HG03469 (cell line): ENCODE results near the gene ERG.

Experiments
- ATAC-seq: cut with Tn5 transposase; IDR thresholded peaks from one replicate; pipeline ENCODE4 v1.9.1; 2021; ENCODE audit warnings: mild to moderate bottlenecking, moderate library complexity, moderate number of reproducible peaks; ENCODE audit not compliant: unreplicated experiment

ERG gene

GRCh38 chr21:38498057-38498833 lies at the start of gene ERG:
ERG (minus strand) TSS chr21:38498477; CDS start chr21:38498380, 97 bp downstream.
- no peak for ATAC-seq

GRCh38 chr21:38544661-38545060 lies 46.4 kb upstream of the ERG start:
- ATAC-seq = no peak

DNA sequence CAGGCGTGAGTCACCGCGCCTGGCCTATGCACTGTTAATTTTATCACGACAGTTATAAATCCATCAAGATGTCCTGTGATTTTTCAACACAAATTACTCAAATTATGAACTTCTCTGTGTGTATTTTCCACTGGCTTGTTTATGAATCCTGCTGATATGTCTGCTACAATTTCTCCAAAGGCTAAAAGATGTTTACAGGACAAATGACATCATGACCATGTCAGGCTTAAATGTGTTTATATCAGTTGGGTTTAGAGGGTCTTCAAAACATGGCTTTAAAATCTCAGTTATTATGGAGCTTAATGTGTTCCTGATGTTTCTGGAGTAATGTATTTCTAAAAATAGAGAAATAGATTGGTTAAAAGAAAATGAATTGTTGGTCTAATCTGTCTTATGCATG lies 44.0 kb upstream of the ERG start:
- no peak for ATAC-seq

GRCh38 chr21:38538353-38538752 lies 40.1 kb upstream of the ERG start:
- no peak for ATAC-seq

DNA sequence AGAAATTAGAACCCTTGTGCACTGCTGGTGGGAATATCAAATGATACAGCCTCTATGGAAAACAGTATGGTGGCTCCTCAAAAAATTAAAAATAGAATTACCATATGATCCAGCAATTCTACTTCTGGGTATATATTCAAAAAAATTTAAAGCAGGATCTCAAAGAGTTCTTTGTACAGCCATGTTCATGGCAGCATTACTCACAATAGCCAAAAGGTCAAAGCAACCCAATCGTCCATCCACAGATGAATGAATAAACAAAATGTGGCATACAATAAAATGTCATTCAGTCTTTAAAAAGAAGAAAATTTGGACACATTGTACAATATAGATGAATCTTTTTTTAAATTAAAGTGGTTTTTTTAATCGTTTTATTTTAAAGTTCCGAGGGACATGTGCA lies 36.3 kb upstream of the ERG start:
- no peak for ATAC-seq

DNA sequence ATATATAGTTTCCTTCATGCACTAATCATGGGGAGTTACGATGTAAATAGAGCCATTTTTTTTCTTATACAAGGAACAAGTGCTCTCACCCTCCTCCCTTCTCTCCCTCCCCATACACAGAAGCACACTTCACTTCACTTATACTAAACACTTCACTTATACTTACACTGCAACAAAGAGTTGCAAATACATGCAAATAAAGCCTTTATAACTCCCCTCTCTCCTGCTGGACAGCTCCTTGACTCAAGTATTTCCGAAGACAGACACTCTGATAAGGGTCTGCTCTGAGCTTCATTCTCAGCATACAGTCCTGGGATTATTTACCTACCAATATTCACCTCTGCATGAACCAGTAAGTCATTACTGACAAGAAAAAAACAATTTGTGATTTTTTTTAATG lies 35.6 kb upstream of the ERG start:
- ATAC-seq = no peak

GRCh38 chr21:38531591-38531990 lies 33.3 kb upstream of the ERG start:
- ATAC-seq = no peak

- ATAC-seq = no peak
These were observed 32.8 kb upstream of the ERG start for GRCh38 chr21:38531039-38531541.

- no peak for ATAC-seq
These were observed 29.5 kb upstream of the ERG start for GRCh38 chr21:38527737-38528136.

GRCh38 chr21:38525454-38525853 lies 27.2 kb upstream of the ERG start:
- no peak for ATAC-seq

DNA sequence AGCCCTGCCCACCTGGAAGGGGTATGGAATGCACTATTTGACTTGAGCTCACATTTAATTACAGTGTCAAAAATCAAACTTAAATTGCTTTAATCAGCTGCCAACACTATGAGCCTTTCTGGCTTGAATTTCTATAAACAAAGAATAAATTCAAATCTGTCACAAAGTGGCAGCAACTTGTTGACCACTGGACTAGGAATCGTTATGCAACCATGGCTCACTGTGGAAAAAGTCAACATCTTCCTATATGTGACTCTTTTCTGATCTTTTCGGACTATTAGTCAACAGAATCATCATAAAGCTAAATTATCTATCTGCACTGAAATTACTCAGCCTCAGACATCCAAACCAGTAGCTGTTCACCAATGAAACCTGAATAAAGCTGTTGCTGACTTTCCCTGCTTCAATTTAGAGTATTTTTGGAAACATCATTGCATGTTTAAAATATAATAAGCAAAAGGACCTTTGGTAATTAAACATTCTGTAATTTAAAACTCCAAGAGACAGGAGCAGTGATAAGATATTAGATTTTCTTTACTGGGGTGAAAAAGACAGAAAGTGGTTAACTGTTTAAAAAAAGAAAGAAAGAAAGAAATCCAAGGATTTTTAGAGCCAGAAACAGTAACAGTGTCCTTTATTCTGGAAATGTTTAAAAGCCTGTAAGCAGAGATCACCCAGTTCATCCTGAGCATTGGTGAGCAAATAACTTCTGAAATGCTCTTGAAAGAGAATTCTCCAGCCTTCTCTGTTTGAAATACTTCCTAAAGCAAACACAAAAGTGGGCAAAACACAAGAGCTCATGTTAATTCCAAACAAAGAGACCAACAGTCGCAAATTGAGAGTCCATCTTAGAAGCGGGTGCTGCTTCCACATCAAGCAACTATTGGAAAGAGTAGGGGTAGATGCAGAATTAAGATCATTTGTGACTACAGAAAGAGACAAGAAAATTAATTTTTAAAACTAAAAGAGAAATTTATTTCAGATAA lies 26.2 kb upstream of the ERG start:
- no peak for ATAC-seq

GRCh38 chr21:38520511-38520910 lies 22.2 kb upstream of the ERG start:
- ATAC-seq = no peak

GRCh38 chr21:38511662-38512243 lies 13.5 kb upstream of the ERG start:
- no peak for ATAC-seq

DNA sequence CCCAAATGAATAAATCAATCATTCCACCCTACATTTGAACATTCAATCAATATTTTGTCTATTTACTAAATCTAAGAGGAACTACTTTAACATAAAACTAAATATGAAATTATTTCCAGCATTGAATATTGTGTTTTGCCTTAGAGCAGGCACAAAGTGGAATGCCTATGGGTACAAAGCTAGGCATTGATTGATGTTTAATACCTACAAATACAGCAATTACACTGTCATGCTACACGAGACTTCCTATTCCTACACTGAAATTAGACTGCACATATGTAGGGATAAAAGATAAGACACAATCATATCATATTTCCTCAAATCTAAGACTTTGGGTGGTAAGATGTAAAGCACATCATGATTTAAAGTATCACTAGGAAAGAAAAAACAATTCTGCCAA lies 12.9 kb upstream of the ERG start:
- no peak for ATAC-seq

DNA sequence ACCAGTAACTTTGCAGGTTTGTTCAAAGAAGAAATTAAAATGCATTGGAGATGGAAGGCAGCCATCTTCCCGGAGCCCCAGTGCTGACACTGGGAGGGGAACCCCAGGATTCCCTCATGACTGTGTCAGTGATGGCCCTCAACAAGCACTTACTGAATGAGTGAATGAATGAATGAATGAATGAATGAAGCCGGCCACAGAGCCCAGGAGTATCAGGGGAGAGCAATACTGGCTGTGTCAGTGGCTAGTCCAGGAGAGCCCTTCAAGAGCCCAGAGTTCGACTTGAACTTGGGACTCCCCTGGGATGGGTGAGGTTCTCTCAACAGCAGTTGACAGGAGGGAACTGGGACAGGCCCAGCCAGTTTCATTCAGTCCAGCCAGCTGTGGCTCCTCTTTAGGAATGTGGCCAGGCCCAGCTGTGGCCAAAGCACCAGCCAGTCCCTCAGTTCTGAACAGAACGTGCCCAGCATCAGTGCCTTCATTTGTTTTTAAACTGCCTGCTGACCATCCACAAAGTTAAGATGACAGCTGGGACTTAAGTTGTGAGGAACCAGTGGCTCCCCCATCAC lies 9.2 kb upstream of the ERG start:
- ATAC-seq = no peak

DNA sequence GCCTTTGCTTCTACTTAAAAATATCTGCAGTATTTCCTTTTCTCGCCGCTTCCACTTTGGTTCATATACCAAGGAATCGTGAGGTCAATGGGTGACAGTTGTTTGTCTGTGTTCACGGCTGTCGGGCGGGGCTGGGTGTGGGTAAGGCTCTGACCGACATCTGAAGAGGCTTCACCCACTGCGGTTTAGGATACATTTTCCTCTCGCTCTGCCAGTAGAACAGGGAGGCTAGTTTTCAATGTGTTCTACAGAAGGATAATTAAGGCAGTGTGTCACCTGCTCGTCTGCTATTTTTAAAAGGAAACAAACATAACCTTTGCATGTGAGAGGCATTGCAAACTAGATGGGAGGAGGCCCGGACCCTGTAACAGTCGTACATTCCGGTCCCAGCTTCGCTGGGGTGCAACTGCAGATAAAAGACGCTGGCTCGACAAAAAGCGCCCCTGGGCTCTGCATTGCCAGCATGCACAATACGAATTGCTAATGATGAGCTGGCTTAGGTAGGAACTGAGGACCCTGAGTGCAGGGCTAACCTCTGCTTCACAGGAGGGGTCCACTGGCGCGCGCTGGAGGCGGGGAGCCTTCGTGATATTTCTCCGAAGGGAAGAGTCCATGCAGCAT lies 8.5 kb upstream of the ERG start:
- no peak for ATAC-seq

DNA sequence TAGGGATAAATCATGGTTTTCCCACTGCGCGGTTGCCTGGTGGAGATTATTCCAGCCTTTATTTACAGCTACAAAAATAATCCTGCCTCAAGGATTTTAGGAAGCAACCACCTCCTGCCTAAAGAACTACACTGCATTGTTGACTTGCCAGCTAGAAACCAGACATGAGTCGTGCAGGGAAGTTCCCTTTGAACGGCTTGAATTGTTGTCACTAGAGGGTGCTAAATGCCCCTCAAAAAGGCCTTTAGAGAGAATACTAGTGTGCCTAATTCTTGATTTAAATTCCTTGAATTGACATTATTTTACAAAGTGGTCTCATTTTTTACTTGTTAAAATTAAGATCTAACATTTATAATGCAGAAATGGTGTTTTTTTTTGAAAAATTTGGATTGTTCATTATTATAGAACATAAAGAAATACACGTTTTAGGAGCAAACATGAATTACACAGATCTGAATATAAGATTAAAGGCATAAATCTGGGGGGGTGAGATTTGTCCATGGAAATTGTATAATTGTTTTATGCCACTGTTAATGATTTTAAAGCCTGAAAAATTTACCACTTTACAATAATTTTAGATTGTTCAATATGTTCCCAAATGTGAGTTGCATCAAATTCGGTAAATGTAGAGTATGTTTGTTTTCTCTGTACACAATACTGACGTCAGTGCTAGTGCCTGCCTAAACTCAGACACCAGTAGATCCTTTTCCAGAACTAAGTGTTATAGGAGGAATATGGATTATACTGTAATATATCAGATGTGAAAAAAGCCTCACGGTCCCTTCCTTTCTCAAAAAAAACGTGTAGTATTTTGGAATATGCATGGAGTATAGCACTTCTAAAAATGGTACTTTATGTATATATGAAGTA lies 7.6 kb upstream of the ERG start:
- ATAC-seq = no peak

GRCh38 chr21:38504066-38504465 lies 5.8 kb upstream of the ERG start:
- no peak for ATAC-seq

GRCh38 chr21:38503583-38503982 lies 5.3 kb upstream of the ERG start:
- no peak for ATAC-seq

- no peak for ATAC-seq
These were observed 1.8 kb upstream of the ERG start for GRCh38 chr21:38500073-38500472.
